Peyer's patch (tissue), 4 donors: ENCODE measurements around the gene KCNK2.

Experiments used
- CTCF ChIP-seq, 6 experiments: fragments of 450-650 bp in 4 of 6; fragments of 200-600 bp in 2 of 6; sonication (generic) in 1 of 6; IDR thresholded peaks; one replicate each; pipeline ENCODE4 v1.5.1; 2017 to 2019; ENCODE audit warnings: antibody characterized with exemption in 6 of 6, mild to moderate bottlenecking in 3 of 6, moderate library complexity in 1 of 6
- POLR2A ChIP-seq, 2 donors: fragments of 450-650 bp; IDR thresholded peaks; one replicate each; pipeline ENCODE4 v1.5.1; 2017; ENCODE audit warnings: antibody characterized with exemption in 2 of 2, mild to moderate bottlenecking in 2 of 2, moderate library complexity in 2 of 2

GRCh38 chr1:215119056-215119455, 36.5 kb downstream of the KCNK2 start:
- TF ChIP-seq CTCF (IDR thresholded peaks at IDR 0.05) = no peak
- no peak for TF ChIP-seq POLR2A (IDR thresholded peaks at IDR 0.05)
